ENCODE data around the gene TNRC6C. TPM values are rescaled to one million over a fixed set of nuclear protein-coding genes. Genes with fewer than 3 reads are reported as not detected.

The TNRC6C gene
- total and polyA plus RNA-seq, 9 of the 15 experiments (the other 6 are each of a cell fraction or from before 2014, with no cell fraction given): 0.20 to 4.9 (median 2.3) TPM

GRCh38 chr17:77957857-77958715, at the start of gene TNRC6C (continued):
- TF ChIP-seq UBTF (IDR thresholded peaks at IDR 0.05; ENCODE audit: borderline replicate concordance in 1 of 2, low read depth in 2 of 2, low read length in 2 of 2) (peak in 1 of 2 experiments; percentile 24; a peak in 1 of 4 replicates), HINFP (tag; conservative IDR thresholded peaks at IDR 0.05; ENCODE audit: low read depth) (no peak), GTF2F1 (IDR thresholded peaks at IDR 0.05; ENCODE audit: low read depth, low read length) (peak; percentile 76), ZBTB26 (CRISPR knock-in tag; IDR thresholded peaks at IDR 0.05) (peak; percentile 94), ILF3 (IDR thresholded peaks at IDR 0.05; ENCODE audit: borderline replicate concordance) (peak; percentile 96; the same call in 1 of the 2 replicates), JUN (IDR thresholded peaks at IDR 0.05; ENCODE audit: borderline replicate concordance, low read depth, low read length) (no peak), JUN (CRISPR knock-in tag; IDR thresholded peaks at IDR 0.05; ENCODE audit: borderline replicate concordance) (0 out of 2 replicates have a peak, but pooled peaks have one; percentile 77), PRPF4 (IDR thresholded peaks at IDR 0.05; ENCODE audit: insufficient read depth, low read depth, low read length, poor library complexity, severe bottlenecking) (peak; percentile 76), NFYB (IDR thresholded peaks at IDR 0.05; ENCODE audit: extremely low read depth, insufficient read length) (peak; percentile 74), ERF (CRISPR knock-in tag; IDR thresholded peaks at IDR 0.05) (peak; percentile 82; the same call in 1 of the 2 replicates), GABPB1 (CRISPR knock-in tag; IDR thresholded peaks at IDR 0.05) (peak; percentile 86), ZBTB43 (CRISPR knock-in tag; IDR thresholded peaks at IDR 0.05) (peak; percentile 67; the same call in 1 of the 2 replicates), BHLHE40 (IDR thresholded peaks at IDR 0.05; ENCODE audit: low read length) (peak; percentile 98), ELF4 (CRISPR knock-in tag; IDR thresholded peaks at IDR 0.05) (peak; percentile 97), CTBP1 (IDR thresholded peaks at IDR 0.05; ENCODE audit: borderline replicate concordance) (peak; percentile 96), ATF3 (IDR thresholded peaks at IDR 0.05) (no peak), ATF3 (CRISPR knock-in tag; conservative IDR thresholded peaks at IDR 0.05) (no peak), RBM22 (IDR thresholded peaks at IDR 0.05; ENCODE audit: low read depth, low read length, poor library complexity, severe bottlenecking) (peak; percentile 93)
